IPS-18a (cell line): ENCODE data around the gene COPB1.

Source experiments
- H3K27ac ChIP-seq: one replicate; pipeline ENCODE4 v1.5.1; 2013; ENCODE audit warnings: low read length
- H3K27me3 ChIP-seq: one replicate; pipeline ENCODE4 v1.6.1; 2013; ENCODE audit warnings: mild to moderate bottlenecking, low read length; ENCODE audit not compliant: control insufficient read depth, insufficient read depth
- H3K36me3 ChIP-seq: one replicate; pipeline ENCODE4 v1.6.1; 2013; ENCODE audit warnings: low read depth, low read length; ENCODE audit not compliant: control insufficient read depth
- H3K4me1 ChIP-seq: one replicate; pipeline ENCODE4 v1.6.1; 2013; ENCODE audit warnings: low read depth, low read length; ENCODE audit not compliant: control insufficient read depth
- H3K4me3 ChIP-seq: one replicate; pipeline ENCODE4 v1.5.1; 2013; ENCODE audit warnings: low read length
- H3K9ac ChIP-seq: one replicate; pipeline ENCODE4 v1.6.1; 2013; ENCODE audit warnings: mild to moderate bottlenecking, low read length, moderate library complexity
- H3K9me3 ChIP-seq: one replicate; pipeline ENCODE4 v1.6.1; 2013; ENCODE audit warnings: low read depth, low read length; ENCODE audit not compliant: control insufficient read depth

COPB1 gene

GRCh38 chr11:14502039-14502438 lies 2.4 kb upstream of the COPB1 start:
- H3K36me3 ChIP-seq: peaks cover 42% of the 10 kb centered on the region
- no peak overlapping the region for H3K27ac ChIP-seq

GRCh38 chr11:14500181-14500651 lies 605 bp upstream of the COPB1 start:
- Histone ChIP-seq H3K27me3 (no peaks in the 10 kb centered on the region), H3K4me1 (no peaks in the 10 kb centered on the region), H3K9ac (peak overlapping the region; percentile 92), H3K4me3 (peak overlapping the region; percentile 93), H3K36me3 (peaks cover 36% of the 10 kb centered on the region), H3K27ac (peak overlapping the region; percentile 84), H3K9me3 (no peaks in the 10 kb centered on the region)

More at GRCh38 chr11:14502039-14502438, 2.4 kb upstream of the COPB1 start:
- no peaks in the 10 kb centered on the region for H3K27me3 ChIP-seq
- H3K9ac ChIP-seq: no peak overlapping the region
- H3K9me3 ChIP-seq: no peaks in the 10 kb centered on the region
- H3K4me1 ChIP-seq: no peaks in the 10 kb centered on the region
- H3K4me3 ChIP-seq: no peak overlapping the region

GRCh38 chr11:14499178-14499559 lies 442 bp downstream of the COPB1 start:
- Histone ChIP-seq H3K27ac (no peak overlapping the region), H3K27me3 (no peaks in the 10 kb centered on the region), H3K36me3 (peaks cover 36% of the 10 kb centered on the region), H3K4me1 (no peaks in the 10 kb centered on the region), H3K9me3 (no peaks in the 10 kb centered on the region), H3K9ac (peak overlapping the region; percentile 37), H3K4me3 (peak overlapping the region; percentile 93)

- H3K4me3 ChIP-seq: no peak overlapping the region
- no peak overlapping the region for H3K27ac ChIP-seq
- no peak overlapping the region for H3K9ac ChIP-seq
- H3K9me3 ChIP-seq: no peaks in the 10 kb centered on the region
- H3K27me3 ChIP-seq: no peaks in the 10 kb centered on the region
- peaks cover 88% of the 10 kb centered on the region for H3K36me3 ChIP-seq
- no peaks in the 10 kb centered on the region for H3K4me1 ChIP-seq
These were observed 18.9 kb downstream of the COPB1 start for GRCh38 chr11:14480716-14481115.

- no peaks in the 10 kb centered on the region for H3K4me1 ChIP-seq
- no peaks in the 10 kb centered on the region for H3K27me3 ChIP-seq
- H3K9ac ChIP-seq: no peak overlapping the region
- H3K9me3 ChIP-seq: no peaks in the 10 kb centered on the region
- H3K27ac ChIP-seq: no peak overlapping the region
- H3K4me3 ChIP-seq: no peak overlapping the region
- peaks cover 86% of the 10 kb centered on the region for H3K36me3 ChIP-seq
These were observed 28.5 kb downstream of the COPB1 start for GRCh38 chr11:14471127-14471526.

GRCh38 chr11:14463623-14464022 lies 36.0 kb downstream of the COPB1 start:
- H3K9ac ChIP-seq: no peak overlapping the region
- no peaks in the 10 kb centered on the region for H3K4me1 ChIP-seq
- no peaks in the 10 kb centered on the region for H3K27me3 ChIP-seq
- no peak overlapping the region for H3K27ac ChIP-seq
- H3K36me3 ChIP-seq: peaks cover 87% of the 10 kb centered on the region
- no peaks in the 10 kb centered on the region for H3K9me3 ChIP-seq
- no peak overlapping the region for H3K4me3 ChIP-seq

- Histone ChIP-seq H3K27me3 (no peaks in the 10 kb centered on the region), H3K4me3 (no peak overlapping the region), H3K9me3 (no peaks in the 10 kb centered on the region), H3K9ac (no peak overlapping the region), H3K4me1 (no peaks in the 10 kb centered on the region), H3K27ac (no peak overlapping the region), H3K36me3 (peaks cover 62% of the 10 kb centered on the region)
These were observed 39.5 kb downstream of the COPB1 start for GRCh38 chr11:14460147-14460546.

- Histone ChIP-seq H3K4me1 (no peaks in the 10 kb centered on the region), H3K9me3 (no peaks in the 10 kb centered on the region), H3K27me3 (no peaks in the 10 kb centered on the region), H3K36me3 (peaks cover 44% of the 10 kb centered on the region), H3K9ac (no peak overlapping the region), H3K4me3 (no peak overlapping the region), H3K27ac (no peak overlapping the region)
These were observed 41.2 kb downstream of the COPB1 start for GRCh38 chr11:14458377-14458776.

GRCh38 chr11:14455648-14456430 lies 43.8 kb downstream of the COPB1 start:
- Histone ChIP-seq H3K9me3 (no peaks in the 10 kb centered on the region), H3K27me3 (no peaks in the 10 kb centered on the region), H3K36me3 (peaks cover 26% of the 10 kb centered on the region), H3K27ac (no peak overlapping the region), H3K4me1 (no peaks in the 10 kb centered on the region), H3K4me3 (no peak overlapping the region), H3K9ac (no peak overlapping the region)

- H3K36me3 ChIP-seq: peaks cover 18% of the 10 kb centered on the region
- H3K4me1 ChIP-seq: no peaks in the 10 kb centered on the region
- H3K27ac ChIP-seq: no peak overlapping the region
- H3K9me3 ChIP-seq: no peaks in the 10 kb centered on the region
- H3K9ac ChIP-seq: no peak overlapping the region
- no peaks in the 10 kb centered on the region for H3K27me3 ChIP-seq
- no peak overlapping the region for H3K4me3 ChIP-seq
These were observed 44.6 kb downstream of the COPB1 start for GRCh38 chr11:14454861-14455632.

- no peak overlapping the region for H3K27ac ChIP-seq
- H3K9me3 ChIP-seq: no peaks in the 10 kb centered on the region
- H3K9ac ChIP-seq: no peak overlapping the region
- H3K4me1 ChIP-seq: no peaks in the 10 kb centered on the region
- no peaks in the 10 kb centered on the region for H3K27me3 ChIP-seq
- H3K36me3 ChIP-seq: no peaks in the 10 kb centered on the region
- no peak overlapping the region for H3K4me3 ChIP-seq
These were observed 47.8 kb downstream of the COPB1 start for GRCh38 chr11:14451825-14452224.
